Measurements from ENCODE around the gene HARS1. TPM values are rescaled to one million over a fixed set of nuclear protein-coding genes. Genes with fewer than 3 reads are reported as not detected.

The HARS1 gene
- total and polyA plus RNA-seq, 2 of the 13 experiments (the other 11 are each of a cell fraction or from before 2014, with no cell fraction given), result 36.9 to 66.2 TPM

DNA sequence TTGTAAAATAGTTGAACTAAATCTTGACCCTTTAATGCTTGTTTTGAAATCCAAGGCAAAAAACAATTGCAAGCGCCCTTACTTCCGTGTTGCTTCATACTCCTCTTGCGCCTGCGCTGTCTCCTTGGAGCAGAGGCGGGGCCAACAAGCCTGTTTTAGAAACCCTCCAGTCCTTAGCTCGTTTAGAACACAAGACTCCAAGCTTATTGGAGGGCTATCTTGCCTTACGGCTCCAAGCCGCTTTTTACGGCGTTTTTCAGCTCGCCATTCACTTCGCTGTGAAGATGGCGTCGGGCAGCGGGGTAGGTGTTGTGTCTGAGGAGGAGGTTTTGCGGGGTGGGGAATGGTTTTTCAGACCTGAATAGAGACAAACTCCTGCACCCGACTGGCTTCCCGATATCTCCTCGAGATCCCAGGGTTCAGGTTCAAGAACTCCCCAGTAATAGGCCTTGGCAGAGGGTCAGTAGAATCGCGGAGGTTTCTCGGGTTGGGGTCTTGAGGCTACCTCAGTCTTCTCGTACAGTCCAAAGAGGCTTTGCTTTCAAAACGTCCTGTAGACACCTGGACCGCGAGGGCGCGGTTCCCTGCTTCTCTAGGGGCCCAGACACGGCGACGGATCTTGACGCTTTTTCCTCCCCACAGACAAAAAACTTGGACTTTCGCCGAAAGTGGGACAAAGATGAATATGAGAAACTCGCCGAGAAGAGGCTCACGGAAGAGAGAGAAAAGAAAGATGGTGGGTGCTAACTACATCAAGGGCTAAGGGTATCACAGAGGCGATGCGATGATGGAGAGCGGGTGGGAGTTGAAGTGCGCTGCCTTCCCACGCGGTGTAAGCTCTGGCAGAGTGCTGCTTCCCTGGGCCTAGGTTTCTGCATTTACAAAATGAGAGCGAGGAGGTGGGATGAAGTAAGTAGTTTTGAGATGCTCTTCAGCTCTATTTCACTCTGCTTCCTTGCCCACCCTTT, 9.3 kb upstream of the HARS1 start, which contains the start of gene ZMAT2 (continued):
- TF ChIP-seq, protein P1, sequence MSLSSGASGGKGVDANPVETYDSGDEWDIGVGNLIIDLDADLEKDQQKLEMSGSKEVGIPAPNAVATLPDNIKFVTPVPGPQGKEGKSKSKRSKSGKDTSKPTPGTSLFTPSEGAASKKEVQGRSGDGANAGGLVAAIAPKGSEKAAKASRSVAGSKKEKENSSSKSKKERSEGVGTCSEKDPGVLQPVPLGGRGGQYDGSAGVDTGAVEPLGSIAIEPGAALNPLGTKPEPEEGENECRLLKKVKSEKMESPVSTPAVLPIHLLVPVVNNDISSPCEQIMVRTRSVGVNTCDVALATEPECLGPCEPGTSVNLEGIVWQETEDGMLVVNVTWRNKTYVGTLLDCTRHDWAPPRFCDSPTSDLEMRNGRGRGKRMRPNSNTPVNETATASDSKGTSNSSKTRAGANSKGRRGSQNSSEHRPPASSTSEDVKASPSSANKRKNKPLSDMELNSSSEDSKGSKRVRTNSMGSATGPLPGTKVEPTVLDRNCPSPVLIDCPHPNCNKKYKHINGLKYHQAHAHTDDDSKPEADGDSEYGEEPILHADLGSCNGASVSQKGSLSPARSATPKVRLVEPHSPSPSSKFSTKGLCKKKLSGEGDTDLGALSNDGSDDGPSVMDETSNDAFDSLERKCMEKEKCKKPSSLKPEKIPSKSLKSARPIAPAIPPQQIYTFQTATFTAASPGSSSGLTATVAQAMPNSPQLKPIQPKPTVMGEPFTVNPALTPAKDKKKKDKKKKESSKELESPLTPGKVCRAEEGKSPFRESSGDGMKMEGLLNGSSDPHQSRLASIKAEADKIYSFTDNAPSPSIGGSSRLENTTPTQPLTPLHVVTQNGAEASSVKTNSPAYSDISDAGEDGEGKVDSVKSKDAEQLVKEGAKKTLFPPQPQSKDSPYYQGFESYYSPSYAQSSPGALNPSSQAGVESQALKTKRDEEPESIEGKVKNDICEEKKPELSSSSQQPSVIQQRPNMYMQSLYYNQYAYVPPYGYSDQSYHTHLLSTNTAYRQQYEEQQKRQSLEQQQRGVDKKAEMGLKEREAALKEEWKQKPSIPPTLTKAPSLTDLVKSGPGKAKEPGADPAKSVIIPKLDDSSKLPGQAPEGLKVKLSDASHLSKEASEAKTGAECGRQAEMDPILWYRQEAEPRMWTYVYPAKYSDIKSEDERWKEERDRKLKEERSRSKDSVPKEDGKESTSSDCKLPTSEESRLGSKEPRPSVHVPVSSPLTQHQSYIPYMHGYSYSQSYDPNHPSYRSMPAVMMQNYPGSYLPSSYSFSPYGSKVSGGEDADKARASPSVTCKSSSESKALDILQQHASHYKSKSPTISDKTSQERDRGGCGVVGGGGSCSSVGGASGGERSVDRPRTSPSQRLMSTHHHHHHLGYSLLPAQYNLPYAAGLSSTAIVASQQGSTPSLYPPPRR (CRISPR knock-in tag; IDR thresholded peaks at IDR 0.05; ENCODE audit: borderline replicate concordance), result no peak
- no peak for TF ChIP-seq ZNF644 (CRISPR knock-in tag; IDR thresholded peaks at IDR 0.05; ENCODE audit: low read depth)
- TF ChIP-seq, protein P2, sequence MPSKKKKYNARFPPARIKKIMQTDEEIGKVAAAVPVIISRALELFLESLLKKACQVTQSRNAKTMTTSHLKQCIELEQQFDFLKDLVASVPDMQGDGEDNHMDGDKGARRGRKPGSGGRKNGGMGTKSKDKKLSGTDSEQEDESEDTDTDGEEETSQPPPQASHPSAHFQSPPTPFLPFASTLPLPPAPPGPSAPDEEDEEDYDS (CRISPR knock-in tag; IDR thresholded peaks at IDR 0.05), result peak; percentile 87
- TF ChIP-seq, protein P3, sequence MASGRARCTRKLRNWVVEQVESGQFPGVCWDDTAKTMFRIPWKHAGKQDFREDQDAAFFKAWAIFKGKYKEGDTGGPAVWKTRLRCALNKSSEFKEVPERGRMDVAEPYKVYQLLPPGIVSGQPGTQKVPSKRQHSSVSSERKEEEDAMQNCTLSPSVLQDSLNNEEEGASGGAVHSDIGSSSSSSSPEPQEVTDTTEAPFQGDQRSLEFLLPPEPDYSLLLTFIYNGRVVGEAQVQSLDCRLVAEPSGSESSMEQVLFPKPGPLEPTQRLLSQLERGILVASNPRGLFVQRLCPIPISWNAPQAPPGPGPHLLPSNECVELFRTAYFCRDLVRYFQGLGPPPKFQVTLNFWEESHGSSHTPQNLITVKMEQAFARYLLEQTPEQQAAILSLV (CRISPR knock-in tag; IDR thresholded peaks at IDR 0.05; ENCODE audit: borderline replicate concordance), result peak; percentile 62; the same call in 1 of the 2 replicates
- TF ChIP-seq ZNF225 (CRISPR knock-in tag; IDR thresholded peaks at IDR 0.05), result no peak
- TF ChIP-seq KDM1A (CRISPR knock-in tag; IDR thresholded peaks at IDR 0.05), result no peak
- TF ChIP-seq, protein P4, sequence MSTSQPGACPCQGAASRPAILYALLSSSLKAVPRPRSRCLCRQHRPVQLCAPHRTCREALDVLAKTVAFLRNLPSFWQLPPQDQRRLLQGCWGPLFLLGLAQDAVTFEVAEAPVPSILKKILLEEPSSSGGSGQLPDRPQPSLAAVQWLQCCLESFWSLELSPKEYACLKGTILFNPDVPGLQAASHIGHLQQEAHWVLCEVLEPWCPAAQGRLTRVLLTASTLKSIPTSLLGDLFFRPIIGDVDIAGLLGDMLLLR (CRISPR knock-in tag; IDR thresholded peaks at IDR 0.05), result no peak
- no peak for TF ChIP-seq ZNF674 (CRISPR knock-in tag; IDR thresholded peaks at IDR 0.05; ENCODE audit: low read depth)
- no peak for TF ChIP-seq NFATC3 (CRISPR knock-in tag; IDR thresholded peaks at IDR 0.05)
- TF ChIP-seq ELF4 (CRISPR knock-in tag; IDR thresholded peaks at IDR 0.05; ENCODE audit: borderline replicate concordance), result peak; percentile 77; the same call in 1 of the 2 replicates
- TF ChIP-seq, protein P5, sequence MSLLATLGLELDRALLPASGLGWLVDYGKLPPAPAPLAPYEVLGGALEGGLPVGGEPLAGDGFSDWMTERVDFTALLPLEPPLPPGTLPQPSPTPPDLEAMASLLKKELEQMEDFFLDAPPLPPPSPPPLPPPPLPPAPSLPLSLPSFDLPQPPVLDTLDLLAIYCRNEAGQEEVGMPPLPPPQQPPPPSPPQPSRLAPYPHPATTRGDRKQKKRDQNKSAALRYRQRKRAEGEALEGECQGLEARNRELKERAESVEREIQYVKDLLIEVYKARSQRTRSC (CRISPR knock-in tag; IDR thresholded peaks at IDR 0.05; ENCODE audit: low read depth), result no peak
- no peak for TF ChIP-seq ZNF468 (CRISPR knock-in tag; IDR thresholded peaks at IDR 0.05)
- TF ChIP-seq NFYC (CRISPR knock-in tag; IDR thresholded peaks at IDR 0.05), result peak; percentile 97
- peak; percentile 57; the same call in 1 of the 2 replicates for TF ChIP-seq ZNF788 (CRISPR knock-in tag; IDR thresholded peaks at IDR 0.05; ENCODE audit: borderline replicate concordance)
- peak; percentile 73; the same call in 1 of the 2 replicates for TF ChIP-seq ELF3 (CRISPR knock-in tag; IDR thresholded peaks at IDR 0.05)
- peak; percentile 88 for TF ChIP-seq ZNF614 (CRISPR knock-in tag; IDR thresholded peaks at IDR 0.05; ENCODE audit: borderline replicate concordance)
- peak; percentile 86 for TF ChIP-seq RFX3 (CRISPR knock-in tag; IDR thresholded peaks at IDR 0.05)
- TF ChIP-seq ELF1 (CRISPR knock-in tag; IDR thresholded peaks at IDR 0.05), result peak; percentile 98
- no peak for TF ChIP-seq ZNF256 (CRISPR knock-in tag; conservative IDR thresholded peaks at IDR 0.05)
- TF ChIP-seq GATAD2A (CRISPR knock-in tag; IDR thresholded peaks at IDR 0.05), result peak; percentile 63; the same call in 1 of the 2 replicates
